Astrocyte of the hippocampus (primary cell): Measurements from ENCODE around the gene KISS1R.
"Not testable (repeated sequence)": the region's sequence is repeated elsewhere in the genome, so short reads cannot be mapped to it uniquely, and the experiment has no call there.

Experiments used
- DNase-seq: peaks from one replicate; pipeline ENCODE4 v3.0.0; 2011; ENCODE audit warnings: low read depth, low spot score

KISS1R gene

DNA sequence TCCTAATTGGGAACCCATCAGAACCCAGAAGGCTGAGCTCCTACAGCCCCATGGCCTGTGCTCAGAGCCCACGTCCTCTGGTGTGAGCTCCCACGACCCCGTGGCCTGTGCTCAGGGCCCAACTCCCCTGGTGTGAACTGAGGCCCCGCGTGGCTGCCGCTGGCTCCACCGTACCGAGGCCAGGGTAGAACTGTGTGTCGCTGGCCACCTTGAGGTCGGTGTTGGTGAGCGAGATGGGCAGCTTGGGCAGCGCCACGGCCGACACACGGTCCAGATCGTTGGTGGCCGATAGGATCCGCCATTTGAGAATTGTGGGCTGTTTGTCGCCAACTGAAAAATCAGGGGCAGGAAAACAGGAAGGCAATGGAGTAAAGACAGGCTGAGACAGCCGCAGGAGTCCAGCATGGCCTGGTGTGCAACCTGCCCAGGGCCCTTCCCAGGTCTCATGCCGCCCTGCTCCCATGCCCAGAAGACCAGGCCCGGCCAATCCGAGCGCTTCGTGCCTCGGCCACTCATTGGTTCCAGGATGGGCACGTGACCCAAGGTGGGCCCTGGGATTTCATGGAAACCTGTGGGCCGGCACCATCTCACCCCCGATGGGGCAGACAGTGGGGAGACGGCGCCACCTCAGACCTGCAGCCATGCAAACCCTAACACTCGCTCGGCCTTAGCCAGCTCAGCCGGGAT is 35.6 kb upstream of the KISS1R start:
- no peak for DNase-seq

DNA sequence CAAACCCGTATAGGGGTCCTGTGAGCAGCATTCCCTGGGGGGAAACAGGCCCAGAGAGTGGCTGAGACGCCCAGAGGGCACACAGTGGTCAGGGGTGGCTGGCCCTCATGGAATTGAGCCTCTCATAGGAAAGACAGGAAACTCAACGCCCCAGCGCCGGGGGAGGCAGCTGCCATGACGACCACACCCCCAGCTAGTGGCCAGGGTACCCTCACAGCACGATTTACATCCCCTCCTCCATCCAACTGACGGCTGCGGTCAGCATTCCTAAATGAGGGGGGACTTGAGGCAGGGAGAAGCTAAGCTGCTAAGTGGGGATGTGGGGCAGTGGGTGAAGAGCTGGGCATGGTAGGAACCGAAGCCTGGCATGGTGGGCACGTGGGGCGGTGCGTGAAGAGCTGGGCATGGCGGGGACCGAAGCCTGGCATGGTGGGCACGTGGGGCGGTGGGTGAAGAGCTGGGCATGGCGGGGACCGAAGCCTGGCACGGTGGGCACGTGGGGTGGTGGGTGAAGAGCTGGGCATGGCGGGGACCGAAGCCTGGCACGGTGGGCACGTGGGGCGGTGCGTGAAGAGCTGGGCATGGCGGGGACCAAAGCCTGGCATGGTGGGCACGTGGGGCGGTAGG is 34.1 kb upstream of the KISS1R start:
- DNase-seq, result no peak

DNA sequence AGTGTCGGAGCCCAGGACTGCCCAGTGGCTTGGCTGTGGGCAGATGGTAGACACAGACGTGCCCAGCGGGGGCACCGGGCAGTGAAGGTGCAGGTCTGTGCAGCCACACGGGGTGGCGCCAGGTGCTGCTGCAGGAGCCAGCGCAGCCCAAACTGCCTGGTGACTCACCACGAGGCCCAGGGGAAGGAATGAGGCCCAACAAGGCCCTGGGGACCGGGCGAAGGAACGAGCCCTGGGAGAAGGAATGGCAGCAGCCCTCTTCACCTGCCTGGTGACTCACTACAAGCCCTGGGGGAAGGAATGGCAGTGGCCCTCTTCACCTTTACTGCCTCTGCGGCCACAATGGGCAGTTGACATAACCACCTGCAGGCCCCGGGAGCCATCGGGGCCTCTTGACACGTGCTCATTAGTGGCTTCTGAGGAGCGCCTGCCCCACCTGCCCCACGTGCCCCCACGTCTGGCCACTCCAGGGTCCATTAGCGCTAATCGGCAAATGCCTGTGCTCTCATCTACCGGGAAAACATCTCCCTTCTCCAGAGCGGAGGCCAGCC is 33.4 kb upstream of the KISS1R start:
- peak; percentile 36 for DNase-seq

DNA sequence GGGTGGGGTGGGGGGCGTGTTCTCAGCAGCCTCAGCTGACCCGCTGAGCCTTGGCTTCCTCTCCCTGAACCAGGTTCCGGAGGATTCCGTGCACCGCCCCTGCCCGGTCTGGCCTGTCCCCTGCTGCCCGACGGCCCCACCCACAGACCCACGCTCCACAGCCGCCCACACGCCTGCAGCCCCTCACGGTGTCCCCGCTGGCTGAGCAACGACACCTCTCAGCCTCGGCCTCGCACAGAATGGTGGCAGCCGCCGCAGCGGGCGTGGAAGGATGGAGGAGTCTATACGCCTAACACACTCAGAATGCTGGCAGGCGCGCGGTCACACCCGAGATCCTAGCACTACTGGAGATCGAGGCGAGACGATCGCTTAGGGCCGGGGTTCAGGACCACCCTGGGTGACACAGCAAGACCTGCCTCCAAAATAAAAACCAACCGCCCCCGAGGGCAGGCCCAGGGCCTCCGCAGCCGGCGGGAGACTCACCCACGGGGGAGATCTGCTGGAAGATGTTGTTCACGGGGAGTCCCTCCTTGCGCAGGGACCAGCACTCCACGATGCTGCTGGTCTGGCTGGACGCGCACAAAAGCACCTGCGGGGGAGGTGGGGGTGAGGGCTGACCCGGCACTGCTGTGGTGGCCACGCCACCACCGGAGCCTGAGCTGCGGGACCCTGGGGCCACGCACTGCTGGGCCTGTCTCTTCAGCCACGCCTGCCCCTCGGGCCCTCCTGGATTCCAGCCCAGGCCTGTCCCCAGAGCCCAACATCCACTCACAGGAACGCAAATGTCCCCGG is 32.5 kb upstream of the KISS1R start:
- DNase-seq, result no peak

DNA sequence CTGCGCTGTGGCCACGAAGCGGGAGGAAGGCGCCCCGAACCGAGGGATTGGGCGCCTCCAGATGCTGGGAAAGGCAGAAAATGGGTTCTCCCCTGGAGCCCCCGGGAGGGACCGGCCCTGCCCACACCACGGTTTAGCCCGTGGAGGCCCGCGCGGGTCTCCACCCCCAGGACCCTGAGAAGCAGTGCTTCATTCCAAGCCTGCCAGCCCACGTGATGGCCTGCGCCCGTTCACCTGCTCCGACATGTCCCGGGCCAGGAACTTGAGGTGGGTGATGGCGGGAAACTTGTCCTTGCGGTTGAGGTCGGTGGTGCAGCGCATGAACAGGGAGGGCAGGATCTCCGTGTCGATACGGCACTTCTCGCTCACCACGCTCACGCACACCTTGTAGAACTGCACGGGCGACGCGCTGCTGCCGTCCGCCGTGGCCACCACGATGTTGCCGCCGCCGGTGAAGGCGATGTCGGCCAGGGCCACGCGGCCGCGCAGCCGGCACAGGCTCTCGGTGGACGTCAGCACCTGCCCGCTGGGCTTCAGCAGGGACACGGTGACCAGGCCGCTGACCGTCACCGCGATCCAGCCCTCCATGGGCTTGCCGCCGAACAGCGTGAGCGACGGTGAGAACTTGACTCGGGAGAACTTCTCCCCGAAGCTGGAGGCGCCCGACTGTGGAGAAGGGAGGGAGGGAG is 31.5 kb upstream of the KISS1R start:
- no peak for DNase-seq

DNA sequence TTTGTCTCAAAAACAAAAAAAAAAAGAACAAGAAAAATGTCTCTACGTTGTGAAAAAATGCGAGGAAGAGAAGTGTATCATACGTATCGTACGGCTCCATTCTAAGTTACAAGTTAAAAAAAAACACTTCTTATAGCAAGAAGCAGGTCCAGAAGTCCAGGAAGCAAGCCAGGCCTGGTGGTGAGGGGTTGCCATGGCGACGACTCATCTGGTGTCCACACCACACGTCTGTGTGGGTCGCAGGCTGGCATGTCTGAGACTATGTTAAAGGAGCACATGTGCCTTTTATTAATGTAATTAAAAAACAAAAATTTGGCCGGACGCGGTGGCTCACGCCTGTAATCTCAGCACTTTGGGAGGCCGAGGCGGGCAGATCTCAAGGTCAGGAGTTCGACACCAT is 30.1 kb upstream of the KISS1R start:
- peak; percentile 77 for DNase-seq

DNA sequence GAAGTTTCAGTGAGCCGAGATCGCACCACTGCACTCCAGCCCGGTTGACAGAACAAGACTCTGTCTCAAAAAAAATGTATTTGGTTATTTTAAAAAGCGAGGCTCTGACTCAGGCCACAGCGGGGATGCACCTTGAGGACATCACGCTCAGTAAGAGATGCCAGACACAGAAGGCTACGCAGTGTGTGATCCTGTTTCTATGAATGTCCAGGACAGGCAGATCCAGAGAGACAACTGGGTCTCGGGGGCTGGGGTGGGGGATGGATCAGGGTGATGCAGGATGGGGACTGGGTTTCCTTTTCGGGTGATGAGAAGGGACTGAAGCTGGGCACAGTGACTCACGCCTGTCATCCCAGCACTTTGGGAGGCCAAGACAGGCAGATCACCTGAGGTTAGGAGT is 29.5 kb upstream of the KISS1R start:
- DNase-seq, result no peak

DNA sequence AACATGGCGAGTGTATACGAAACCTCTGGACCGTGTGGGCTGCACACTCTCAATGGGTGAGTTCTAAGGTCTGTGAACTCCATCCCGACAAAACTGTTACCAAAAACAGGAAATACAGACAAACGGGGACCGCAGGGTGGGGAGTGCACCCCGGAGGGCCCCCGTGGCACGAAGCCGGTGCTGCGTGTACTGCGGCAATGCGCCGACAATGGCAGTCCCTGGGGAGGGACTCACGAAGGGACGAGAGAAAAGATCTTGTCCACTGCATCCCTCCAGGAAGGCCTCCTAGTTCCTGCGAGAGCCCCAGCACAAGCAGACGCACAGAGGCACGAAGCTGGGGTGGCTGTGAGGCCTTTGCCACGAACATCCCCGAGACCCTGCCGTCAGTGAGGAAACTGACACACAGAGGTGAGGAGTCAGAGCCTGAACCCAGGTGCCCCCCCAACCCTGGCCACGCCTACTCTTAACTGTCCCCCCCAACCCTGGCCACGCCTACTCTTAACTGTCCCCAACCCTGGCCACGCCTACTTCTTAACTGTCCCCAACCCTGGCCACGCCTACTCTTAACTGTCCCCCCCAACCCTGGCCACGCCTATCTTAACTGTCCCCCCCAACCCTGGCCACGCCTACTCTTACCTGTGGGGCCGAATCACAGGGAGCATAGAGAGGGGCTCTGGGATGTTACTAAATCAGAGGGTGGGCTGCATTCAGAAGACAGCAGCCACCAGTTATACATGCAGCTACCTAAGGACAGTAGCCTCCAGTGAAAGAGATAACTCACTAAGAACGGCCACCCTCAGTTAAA is 28.4 kb upstream of the KISS1R start:
- no peak for DNase-seq

DNA sequence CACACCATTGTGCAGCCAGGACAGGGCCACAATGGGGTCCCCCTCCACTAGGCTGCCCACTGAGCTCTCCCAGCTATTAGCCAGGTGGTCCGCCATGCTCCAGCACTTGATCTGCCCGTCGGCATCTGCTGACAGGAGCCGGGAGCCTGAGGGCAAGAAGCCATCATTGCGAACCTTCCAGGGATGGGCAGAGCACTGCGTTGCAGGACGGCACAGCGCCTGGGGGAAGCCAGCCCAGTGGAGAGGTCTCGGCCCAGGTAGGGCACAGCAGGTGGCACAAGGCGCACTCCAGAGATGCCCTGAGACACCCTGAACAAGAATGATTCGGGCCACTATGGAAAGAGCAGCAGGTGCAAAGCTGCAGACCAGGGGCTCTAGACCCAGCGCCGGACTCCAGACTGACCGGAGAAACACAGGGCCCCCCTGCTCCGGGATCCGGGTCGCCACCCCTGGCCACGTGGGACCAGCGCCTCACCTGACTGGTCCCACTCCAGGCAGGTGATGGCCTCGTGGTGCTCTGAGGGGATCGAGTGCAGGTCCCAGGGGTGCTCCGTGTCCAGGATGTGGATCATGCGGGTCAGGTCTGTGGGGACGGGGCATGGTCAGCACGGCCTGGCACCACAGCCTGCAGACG is 27.4 kb upstream of the KISS1R start:
- no peak for DNase-seq

DNA sequence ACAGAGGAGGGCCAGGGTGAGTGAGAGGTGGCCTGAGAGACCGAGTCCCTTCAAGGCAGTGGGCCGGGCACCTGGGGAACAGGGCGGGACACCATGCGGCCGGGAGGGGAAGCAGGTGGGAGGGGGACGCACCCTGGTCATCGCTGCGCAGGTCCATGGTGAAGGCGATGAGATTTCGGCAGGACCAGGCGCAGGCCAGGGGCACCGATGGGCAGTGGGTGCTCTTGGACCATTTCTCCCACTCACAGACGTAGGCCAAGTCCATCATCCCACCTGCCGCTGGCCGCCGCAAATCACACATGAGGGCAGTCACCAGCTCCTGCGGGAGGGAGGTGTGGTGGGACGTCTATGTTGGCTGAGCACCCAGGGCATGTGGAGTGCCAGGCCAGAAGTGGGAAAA is 26.3 kb upstream of the KISS1R start:
- DNase-seq, result no peak

DNA sequence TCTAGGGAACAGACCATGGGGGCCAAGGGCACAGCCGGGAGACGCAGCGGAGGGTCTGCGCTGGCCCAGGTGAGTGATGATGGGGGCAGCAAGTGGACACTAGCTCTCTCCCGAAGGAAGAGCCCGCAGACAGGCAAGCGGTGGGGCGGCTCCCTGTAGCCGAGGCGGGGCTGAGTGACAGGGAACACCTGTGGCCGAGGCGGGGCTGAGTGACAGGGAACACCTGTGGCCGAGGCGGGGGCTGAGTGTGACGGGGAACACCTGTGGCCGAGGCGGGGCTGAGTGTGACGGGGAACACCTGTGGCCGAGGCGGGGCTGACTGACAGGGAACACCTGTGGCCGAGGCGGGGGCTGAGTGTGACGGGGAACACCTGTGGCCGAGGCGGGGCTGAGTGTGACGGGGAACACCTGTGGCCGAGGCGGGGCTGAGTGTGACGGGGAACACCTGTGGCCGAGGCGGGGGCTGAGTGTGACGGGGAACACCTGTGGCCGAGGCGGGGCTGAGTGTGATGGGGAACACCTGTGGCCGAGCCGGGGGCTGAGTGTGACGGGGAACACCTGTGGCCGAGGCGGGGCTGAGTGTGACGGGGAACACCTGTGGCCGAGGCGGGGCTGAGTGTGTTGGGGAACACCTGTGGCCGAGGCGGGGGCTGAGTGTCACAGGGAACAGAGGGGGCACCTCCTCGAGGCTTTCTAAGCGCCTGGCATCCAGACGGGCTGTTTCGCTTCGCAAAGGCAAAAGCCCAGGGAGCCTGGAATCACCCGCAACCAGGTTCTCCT is 25.5 kb upstream of the KISS1R start:
- DNase-seq, result not testable (repeated sequence)

DNA sequence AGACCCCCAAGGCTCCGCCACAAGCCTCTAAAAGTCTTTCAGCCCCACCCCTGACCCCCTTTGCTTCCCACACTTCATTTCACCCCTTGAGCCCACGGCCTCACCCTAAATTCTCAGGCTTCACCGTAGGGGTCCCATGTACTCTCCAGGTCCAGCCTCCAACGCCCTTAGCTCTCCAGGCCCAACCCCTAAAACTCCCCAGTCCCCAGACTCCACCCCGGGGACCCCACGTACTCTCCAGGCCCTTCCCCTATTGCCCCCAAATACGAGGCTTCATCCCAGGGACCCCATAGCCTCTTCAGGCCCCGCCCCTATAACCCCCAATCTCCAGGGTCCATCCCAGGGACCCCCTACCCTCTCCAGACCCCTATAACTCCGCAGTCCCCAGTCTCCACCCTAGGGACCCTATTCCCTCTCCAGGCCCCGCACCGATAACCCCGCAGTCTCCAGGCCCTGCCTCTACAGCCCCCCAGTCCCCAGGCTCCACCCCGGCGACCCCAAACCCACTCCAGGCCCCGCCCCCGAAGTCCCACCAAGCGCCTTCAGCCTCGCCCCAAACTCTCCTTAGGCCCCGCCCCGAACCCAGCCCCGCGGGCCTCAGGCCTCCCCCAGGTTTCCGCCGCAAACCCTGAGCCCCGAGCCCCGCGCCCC is 24.8 kb upstream of the KISS1R start:
- no peak for DNase-seq

DNA sequence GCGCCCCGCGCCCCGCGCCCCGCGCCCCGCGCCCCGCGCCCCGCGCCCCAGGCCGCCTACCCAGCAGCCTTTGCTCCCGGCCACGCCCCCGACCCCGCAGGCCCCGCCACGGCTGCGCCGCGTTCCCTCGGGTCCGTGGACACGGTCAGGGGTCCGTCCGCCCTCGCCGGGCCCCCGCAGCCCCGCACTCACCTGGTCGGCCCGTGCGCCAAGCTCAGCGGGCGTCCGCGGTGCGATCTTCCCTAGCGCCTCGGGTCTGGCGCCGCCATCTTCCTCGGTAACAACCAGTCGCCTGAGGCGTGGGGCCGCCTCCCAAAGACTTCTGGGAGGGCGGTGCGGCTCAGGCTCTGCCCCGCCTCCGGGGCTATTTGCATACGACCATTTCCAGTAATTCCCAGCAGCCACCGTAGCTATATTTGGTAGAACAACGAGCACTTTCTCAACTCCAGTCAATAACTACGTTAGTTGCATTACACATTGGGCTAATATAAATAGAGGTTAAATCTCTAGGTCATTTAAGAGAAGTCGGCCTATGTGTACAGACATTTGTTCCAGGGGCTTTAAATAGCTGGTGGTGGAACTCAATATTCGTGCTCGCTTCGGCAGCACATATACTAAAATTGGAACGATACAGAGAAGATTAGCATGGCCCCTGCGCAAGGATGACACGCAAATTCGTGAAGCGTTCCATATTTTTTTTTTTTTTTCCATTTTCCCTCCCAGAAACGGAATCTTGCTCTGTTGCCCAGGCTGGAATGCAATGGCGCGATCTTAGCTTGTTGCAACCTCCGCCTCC is 24.0 kb upstream of the KISS1R start, which contains the start of the genes MED16 and RNU6-9:
Gene MED16 (minus strand): TSS at position 294 of the 796 bp plus-strand sequence. CDS start 2,056 bp downstream, outside the sequence.
Gene RNU6-9 (plus strand): TSS at position 591 of the 796 bp plus-strand sequence.
- DNase-seq, result peak; percentile 97

DNA sequence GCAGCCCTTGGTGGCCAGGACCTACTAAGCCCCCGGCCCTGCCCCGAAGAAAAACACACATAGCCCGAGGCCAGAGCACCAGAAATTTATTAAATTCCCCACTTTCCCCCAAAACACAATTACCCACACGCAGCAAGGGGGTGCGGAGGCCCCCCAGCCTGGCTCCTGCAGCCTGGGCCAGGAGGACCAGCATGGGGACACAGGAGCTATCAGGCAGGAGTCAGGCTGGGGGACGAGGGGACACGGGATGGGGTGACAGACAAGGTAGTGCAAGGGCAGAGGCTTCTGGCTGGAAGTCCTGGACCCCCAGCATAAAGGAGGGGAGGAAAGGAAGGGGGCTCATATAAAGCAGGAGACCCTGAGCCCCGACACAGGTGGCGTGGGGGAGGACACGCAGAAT is 20.7 kb upstream of the KISS1R start:
- no peak for DNase-seq

DNA sequence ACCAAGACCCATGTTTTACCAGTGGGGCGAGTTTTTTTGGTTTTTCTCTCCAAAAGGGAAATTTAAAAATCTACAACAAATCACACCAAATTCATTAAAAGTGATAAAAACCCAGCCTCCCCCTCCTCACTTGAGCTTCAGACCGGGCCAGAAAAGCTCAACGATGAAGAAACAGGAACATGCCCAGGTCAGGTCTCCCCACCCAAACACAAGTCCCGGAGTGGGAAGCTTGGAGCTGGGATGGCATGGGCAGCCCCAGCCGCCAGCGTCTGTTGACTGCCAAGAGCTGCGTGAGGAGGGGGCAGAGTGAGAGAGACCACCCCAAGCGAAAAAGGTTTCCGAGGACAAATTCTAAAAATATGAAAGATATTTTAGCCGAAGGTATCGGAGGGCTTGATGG is 20.1 kb upstream of the KISS1R start:
- DNase-seq, result no peak

DNA sequence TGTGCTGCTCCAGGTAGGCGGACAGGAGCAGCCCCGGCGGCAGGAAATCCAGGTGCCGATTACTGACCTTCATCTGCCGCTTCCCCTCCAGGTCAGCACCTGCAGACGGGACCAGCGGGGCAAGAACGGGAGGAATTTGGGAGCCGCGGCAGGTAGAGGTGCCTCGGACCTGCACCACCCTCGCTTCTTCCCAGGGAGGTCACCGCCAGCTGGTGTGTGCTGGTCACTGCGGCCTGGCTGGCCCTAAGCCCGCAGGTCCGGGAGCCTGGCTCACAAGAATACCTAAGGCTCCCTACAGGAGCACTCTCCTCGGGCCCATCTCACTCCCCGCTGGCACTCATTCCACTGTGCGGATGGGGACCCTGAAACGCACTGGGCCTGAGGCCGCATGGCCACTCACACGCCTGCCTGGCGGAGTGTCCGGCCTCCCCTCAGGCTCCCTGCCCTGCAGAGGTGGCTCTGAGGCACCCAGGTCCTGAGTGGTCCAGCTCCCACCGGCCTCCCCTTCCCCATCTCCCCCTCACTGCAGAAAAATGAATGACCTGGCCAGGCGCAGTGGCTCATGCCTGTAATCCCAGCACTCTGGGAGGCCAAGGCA is 19.6 kb upstream of the KISS1R start:
- no peak for DNase-seq

DNA sequence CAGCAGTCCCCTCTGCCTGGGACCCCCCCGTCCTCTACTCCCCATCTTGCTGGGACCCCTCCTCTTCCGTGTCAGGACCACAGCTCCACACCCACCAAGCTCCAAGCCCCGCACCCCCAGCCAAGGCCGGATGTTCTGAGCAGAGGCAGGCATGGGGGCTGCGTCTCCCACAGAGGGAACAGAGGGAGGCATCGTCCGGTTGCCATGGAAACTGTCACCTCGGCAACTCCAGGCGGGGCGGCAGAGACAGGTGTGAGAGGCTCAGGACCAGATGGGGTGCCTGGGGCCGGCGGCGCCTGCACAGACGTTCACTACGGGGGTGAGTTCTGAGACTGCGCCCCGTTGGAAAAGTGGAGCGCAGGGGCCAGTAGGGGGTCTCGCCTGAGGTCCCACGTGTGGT is 18.5 kb upstream of the KISS1R start:
- no peak for DNase-seq
